Liver (tissue), 9 donors: ENCODE results near the gene PRKN. TPM values are rescaled to one million over a fixed set of nuclear protein-coding genes. Genes with fewer than 3 reads are reported as not detected.

Source experiments
- DNase-seq: peaks from one replicate; pipeline ENCODE4 v3.0.0-alpha.2; 2017; ENCODE audit warnings: low spot score
- H3K27ac ChIP-seq, 2 donors: one replicate each; pipeline ENCODE4 v1.7.0; 2013; ENCODE audit warnings: inconsistent platforms in 2 of 2, low read length in 2 of 2, control low read depth in 1 of 2, low read depth in 1 of 2, mild to moderate bottlenecking in 1 of 2
- H3K27me3 ChIP-seq, 4 donors: one replicate each; pipeline versions ENCODE4 v1.6.1 to v1.7.0; 2013; ENCODE audit warnings: low read length in 3 of 4, inconsistent platforms in 1 of 4, mild to moderate bottlenecking in 1 of 4, moderate library complexity in 1 of 4; ENCODE audit not compliant: control insufficient read depth in 4 of 4, insufficient read depth in 4 of 4
- H3K36me3 ChIP-seq, 4 donors: one replicate each; pipeline versions ENCODE4 v1.6.1 to v1.7.0; 2013; ENCODE audit warnings: low read length in 3 of 4, mild to moderate bottlenecking in 3 of 4, low read depth in 1 of 4, moderate library complexity in 1 of 4; ENCODE audit not compliant: control insufficient read depth in 4 of 4, insufficient read depth in 3 of 4
- H3K4me1 ChIP-seq, 4 donors: one replicate each; pipeline versions ENCODE4 v1.6.1 to v1.7.0; 2013; ENCODE audit warnings: low read length in 3 of 4, mild to moderate bottlenecking in 3 of 4, moderate library complexity in 1 of 4; ENCODE audit not compliant: control insufficient read depth in 4 of 4, insufficient read depth in 4 of 4
- H3K4me3 ChIP-seq, 3 donors: one replicate each; pipeline versions ENCODE4 v1.6.1 to v1.7.0; 2013; ENCODE audit warnings: low read length in 3 of 3, control low read depth in 1 of 3, low read depth in 1 of 3, mild to moderate bottlenecking in 1 of 3
- H3K9ac ChIP-seq, 2 donors: one replicate each; pipeline ENCODE4 v1.7.0; 2013; ENCODE audit warnings: low read length in 2 of 2, mild to moderate bottlenecking in 2 of 2, moderate library complexity in 2 of 2, control low read depth in 1 of 2, low read depth in 1 of 2
- H3K9me3 ChIP-seq, 4 donors: one replicate each; pipeline versions ENCODE4 v1.6.1 to v1.7.0; 2013; ENCODE audit warnings: low read length in 3 of 4; ENCODE audit not compliant: control insufficient read depth in 4 of 4
- ATF3 ChIP-seq: IDR thresholded peaks from 2 replicates; pipeline ENCODE4 v1.6.1; 2016; ENCODE audit warnings: antibody characterized with exemption
- CTCF ChIP-seq: fragments of 150-350 bp; IDR thresholded peaks from 2 replicates; pipeline ENCODE4 v1.5.1; 2017; ENCODE audit warnings: improper control_type of control experiment, low read depth, low read length; ENCODE audit not compliant: missing input control
- EGR1 ChIP-seq, 2 donors: IDR thresholded peaks; 2 replicates each; pipeline ENCODE4 v1.6.1; 2016 to 2018; ENCODE audit warnings: antibody characterized with exemption in 2 of 2, low read depth in 2 of 2
- FOXA1 ChIP-seq: IDR thresholded peaks from 2 replicates; pipeline ENCODE4 v1.6.1; 2016; ENCODE audit warnings: antibody characterized with exemption
- GABPA ChIP-seq, 2 donors: IDR thresholded peaks in 1 of 2; conservative IDR thresholded peaks in 1 of 2; 2 replicates each; pipeline ENCODE4 v1.6.1; 2016; ENCODE audit warnings: antibody characterized with exemption in 2 of 2, mild to moderate bottlenecking in 1 of 2, moderate library complexity in 1 of 2
- HNF4A ChIP-seq, 2 donors: conservative IDR thresholded peaks; 2 replicates each; pipeline ENCODE4 v1.6.1; 2016; ENCODE audit warnings: antibody characterized with exemption in 2 of 2, mild to moderate bottlenecking in 2 of 2
- HNF4G ChIP-seq: IDR thresholded peaks from 2 replicates; pipeline ENCODE4 v1.6.1; 2016; ENCODE audit warnings: antibody characterized with exemption
- JUND ChIP-seq, 2 donors: IDR thresholded peaks; 2 replicates each; pipeline ENCODE4 v1.6.1; 2016; ENCODE audit warnings: antibody characterized with exemption in 2 of 2
- MAX ChIP-seq: IDR thresholded peaks from 2 replicates; pipeline ENCODE4 v1.6.1; 2016; ENCODE audit warnings: antibody characterized with exemption
- NR2F2 ChIP-seq: IDR thresholded peaks from 2 replicates; pipeline ENCODE4 v1.6.1; 2016; ENCODE audit warnings: antibody characterized with exemption
- RAD21 ChIP-seq, 2 donors: IDR thresholded peaks; 2 replicates each; pipeline ENCODE4 v1.6.1; 2016; ENCODE audit warnings: antibody characterized with exemption in 2 of 2, mild to moderate bottlenecking in 2 of 2
- REST ChIP-seq: IDR thresholded peaks from 2 replicates; pipeline ENCODE4 v1.6.1; 2016; ENCODE audit warnings: antibody characterized with exemption, mild to moderate bottlenecking
- SP1 ChIP-seq: IDR thresholded peaks from 2 replicates; pipeline ENCODE4 v1.6.1; 2018; ENCODE audit warnings: antibody characterized with exemption, mild to moderate bottlenecking
- TAF1 ChIP-seq: conservative IDR thresholded peaks from 2 replicates; pipeline ENCODE4 v1.6.1; 2016; ENCODE audit warnings: antibody characterized with exemption, mild to moderate bottlenecking
- YY1 ChIP-seq: IDR thresholded peaks from 2 replicates; pipeline ENCODE4 v1.6.1; 2016; ENCODE audit warnings: antibody characterized with exemption, mild to moderate bottlenecking
- ZBTB33 ChIP-seq: IDR thresholded peaks from 2 replicates; pipeline ENCODE4 v1.6.1; 2016; ENCODE audit warnings: antibody characterized with exemption
- WGBS: extraction: QIAGEN DNeasy Blood & Tissue Kit; methylation state at CpG from one replicate; pipeline ENCODE4 v1.1.7; 2013; 5-methylcytosine and 5-hydroxymethylcytosine counted together
- polyA plus RNA-seq, 2 donors: library from polyadenylated mRNA; stranded (reverse) in 1 of 2; unstranded in 1 of 2; fragments of 200-250 nt in 1 of 2; fragments of >200 nt in 1 of 2; fragmentation: Nextera tagmentation in 1 of 2; extraction: Ambion mirVana in 1 of 2; gene quantifications; one replicate each; pipeline versions ENCODE4 v1.2.1 to v1.2.3, GENCODE V29; 2013 to 2015
- total RNA-seq, 2 donors: library from RNA; depleted of rRNA; stranded (reverse); fragments of >200 nt; gene quantifications; one replicate each; pipeline ENCODE4 v1.2.3, GENCODE V29; 2014
- donor health status: healthy.
- donor health status: healthy.
- donor health status: healthy.
- donor health status: healthy.
- donor health status: healthy.

The PRKN gene
- total and polyA plus RNA-seq, 4 donors: 0.47 to 4.1 (median 3.2) TPM

- Histone ChIP-seq H3K4me3 (no peak overlapping the region), H3K27ac (no peak overlapping the region), H3K9me3 (peaks cover 0 to 1% (median 0%) of the 10 kb centered on the region in 4 donors), H3K27me3 (no peaks in the 10 kb centered on the region), H3K4me1 (no peaks in the 10 kb centered on the region), H3K36me3 (no peaks in the 10 kb centered on the region), H3K9ac (no peak overlapping the region)
- no peak for TF ChIP-seq TAF1
- no peak for TF ChIP-seq CTCF
- no peak for TF ChIP-seq JUND (IDR thresholded peaks at IDR 0.05)
- no peak for TF ChIP-seq GABPA (IDR thresholded peaks at IDR 0.05 in 1 of 2, conservative IDR thresholded peaks at IDR 0.05 in 1 of 2)
- no peak for TF ChIP-seq HNF4G
- TF ChIP-seq EGR1 (IDR thresholded peaks at IDR 0.05; ENCODE audit: low read depth in 2 of 2): no peak
- no peak for TF ChIP-seq HNF4A (conservative IDR thresholded peaks at IDR 0.05)
- TF ChIP-seq ATF3: no peak
- no peak for TF ChIP-seq SP1
- TF ChIP-seq REST: no peak
- no peak for TF ChIP-seq ZBTB33
- no peak for TF ChIP-seq RAD21 (IDR thresholded peaks at IDR 0.05)
- TF ChIP-seq YY1: no peak
- no peak for TF ChIP-seq MAX
- TF ChIP-seq FOXA1: no peak
- no peak for DNase-seq
- WGBS: 97% methylated on average over 1 of the region's 1 CpG
These were observed 467.5 kb downstream of the PRKN start for GRCh38 chr6:162260027-162260426.

GRCh38 chr6:162258647-162259046 is 468.9 kb downstream of the PRKN start:
- Histone ChIP-seq H3K27me3 (no peaks in the 10 kb centered on the region), H3K4me1 (no peaks in the 10 kb centered on the region), H3K9me3 (peaks cover 0 to 1% (median 0%) of the 10 kb centered on the region in 4 donors), H3K9ac (no peak overlapping the region), H3K27ac (no peak overlapping the region), H3K4me3 (no peak overlapping the region), H3K36me3 (no peaks in the 10 kb centered on the region)
- DNase-seq: no peak
- TF ChIP-seq HNF4A (conservative IDR thresholded peaks at IDR 0.05): no peak
- TF ChIP-seq FOXA1: no peak
- TF ChIP-seq ZBTB33: no peak
- TF ChIP-seq YY1: no peak
- no peak for TF ChIP-seq NR2F2
- no peak for TF ChIP-seq GABPA (IDR thresholded peaks at IDR 0.05 in 1 of 2, conservative IDR thresholded peaks at IDR 0.05 in 1 of 2)
- 93% methylated on average over 7 of the region's 7 CpGs for WGBS
